HG02759 (cell line): ENCODE data around the gene SYT7.

Experiments used
- ATAC-seq: cut with Tn5 transposase; IDR thresholded peaks from one replicate; pipeline ENCODE4 v1.9.1; 2021; ENCODE audit warnings: mild to moderate bottlenecking, moderate library complexity; ENCODE audit not compliant: unreplicated experiment

SYT7 gene

GRCh38 chr11:61503135-61503770 lies 77.6 kb downstream of the SYT7 start:
- no peak for ATAC-seq

- ATAC-seq: no peak
Measured at GRCh38 chr11:61502522-61502921, 78.4 kb downstream of the SYT7 start.

- ATAC-seq: no peak
Measured at GRCh38 chr11:61499816-61500491, 80.9 kb downstream of the SYT7 start.

- no peak for ATAC-seq
Measured at GRCh38 chr11:61498767-61499341, 82.0 kb downstream of the SYT7 start.

DNA sequence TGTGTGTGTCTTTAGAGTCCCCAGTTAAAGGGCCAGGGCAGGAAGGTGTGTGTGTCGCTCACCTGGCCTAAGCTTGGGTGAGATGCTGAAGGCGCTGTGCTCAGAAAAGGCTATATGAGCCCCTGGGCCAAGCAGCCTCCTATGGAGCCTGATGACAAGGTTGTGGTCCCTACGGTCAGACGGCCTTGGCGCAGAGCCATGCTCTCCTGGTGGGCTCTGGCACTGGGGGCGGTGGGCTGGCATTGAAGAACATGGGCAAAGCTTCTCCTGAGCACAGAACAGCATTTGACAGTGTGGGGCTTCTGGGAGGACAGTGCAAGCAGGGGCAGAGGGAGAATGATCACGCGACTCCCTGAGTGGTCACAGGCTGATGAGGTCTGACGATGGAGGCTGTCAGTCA lies 83.0 kb downstream of the SYT7 start:
- ATAC-seq: no peak

DNA sequence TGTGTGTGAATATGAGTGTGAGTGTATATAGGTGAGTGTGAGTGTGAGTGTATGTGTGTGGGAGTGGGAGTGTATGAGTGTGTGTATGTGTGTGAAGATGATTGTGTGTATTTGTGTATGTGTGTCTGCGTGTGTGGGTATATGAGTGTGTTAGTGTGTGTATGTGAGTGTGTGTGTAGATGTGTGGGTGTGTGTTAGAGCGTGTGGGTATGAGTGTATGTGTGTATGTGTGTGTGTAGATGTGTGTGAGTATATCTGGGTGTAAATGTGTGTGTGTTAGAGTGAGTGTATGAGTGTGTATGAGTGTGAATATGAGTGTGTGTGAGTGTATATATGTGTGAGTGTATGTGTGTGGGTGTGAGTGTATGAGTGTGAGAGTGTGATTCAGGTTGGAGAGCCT lies 83.4 kb downstream of the SYT7 start:
- no peak for ATAC-seq

DNA sequence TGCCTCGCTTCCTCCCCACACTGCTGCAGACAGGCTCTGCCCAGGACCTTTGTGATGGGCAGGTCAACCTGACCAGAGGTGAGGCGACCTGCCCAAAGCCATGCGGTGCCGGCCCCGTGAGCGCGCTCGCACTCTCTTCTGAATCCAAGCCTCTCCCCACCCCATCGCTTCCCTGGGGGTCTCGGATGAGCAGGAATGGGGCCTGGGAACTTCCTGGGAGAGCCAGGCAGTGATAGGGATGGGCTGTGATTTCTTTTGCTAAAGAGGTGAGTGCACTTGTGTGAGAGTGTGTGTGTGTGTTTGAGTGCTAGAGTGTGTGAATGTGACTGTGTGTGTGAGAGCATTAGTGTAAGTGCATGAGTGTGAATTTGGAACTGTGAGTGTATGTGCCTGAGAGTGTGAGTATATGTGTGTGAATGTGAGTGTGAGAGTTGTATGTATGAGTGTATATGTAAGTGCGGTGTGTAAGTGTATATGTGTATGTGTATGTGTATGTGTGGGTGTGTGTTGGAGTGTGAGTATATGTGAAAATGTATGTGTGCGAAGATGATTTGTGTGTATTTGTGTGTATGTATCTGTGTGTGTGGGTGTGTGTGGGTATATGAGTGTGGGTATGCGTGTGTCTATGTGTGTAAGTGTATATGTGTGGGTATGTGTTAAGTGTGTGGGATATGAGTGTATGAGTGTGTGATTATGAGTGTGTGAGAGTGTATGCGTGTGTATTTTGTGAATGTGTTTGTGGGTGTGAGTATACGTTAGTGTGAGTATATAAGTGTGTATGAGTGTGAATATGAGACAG lies 84.1 kb downstream of the SYT7 start:
- no peak for ATAC-seq

DNA sequence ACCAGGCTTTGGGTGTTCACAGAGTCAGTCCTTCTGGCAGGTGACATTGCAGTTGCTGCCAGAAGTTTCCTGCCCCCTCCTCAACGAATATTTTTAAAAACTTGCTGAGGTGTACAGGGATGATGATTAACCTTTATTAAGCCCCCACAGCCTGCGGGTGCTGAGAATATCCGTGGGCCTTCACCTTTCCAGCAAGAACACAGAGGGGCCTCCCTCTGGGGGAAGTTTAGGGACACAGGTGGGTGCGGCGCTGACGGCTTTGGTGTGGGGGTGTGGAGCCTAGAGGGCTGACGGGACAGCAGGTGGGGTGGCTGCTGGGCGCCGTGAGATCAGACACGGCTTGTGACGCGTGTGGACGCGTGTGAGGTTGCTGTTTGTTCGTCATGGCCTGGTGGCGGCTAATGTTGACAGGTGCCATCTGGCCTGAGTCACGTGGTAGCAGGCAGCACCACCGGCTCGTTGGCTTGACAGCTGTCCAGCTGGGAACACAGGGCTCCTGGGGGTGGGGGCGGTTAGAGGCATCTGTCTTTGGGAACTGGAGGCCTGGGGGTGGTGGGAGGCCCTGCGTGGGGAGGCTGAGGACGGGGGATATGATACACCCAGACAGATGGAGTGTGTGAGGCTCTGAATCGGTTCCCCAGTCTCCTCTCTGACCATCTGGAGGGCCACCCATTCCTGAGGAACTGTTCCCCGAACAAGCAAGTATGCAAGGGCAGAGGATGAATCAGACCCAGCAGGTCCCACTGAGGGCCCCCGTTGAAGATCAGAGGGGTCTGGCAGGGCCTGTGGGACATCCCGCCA lies 84.9 kb downstream of the SYT7 start:
- ATAC-seq: no peak

DNA sequence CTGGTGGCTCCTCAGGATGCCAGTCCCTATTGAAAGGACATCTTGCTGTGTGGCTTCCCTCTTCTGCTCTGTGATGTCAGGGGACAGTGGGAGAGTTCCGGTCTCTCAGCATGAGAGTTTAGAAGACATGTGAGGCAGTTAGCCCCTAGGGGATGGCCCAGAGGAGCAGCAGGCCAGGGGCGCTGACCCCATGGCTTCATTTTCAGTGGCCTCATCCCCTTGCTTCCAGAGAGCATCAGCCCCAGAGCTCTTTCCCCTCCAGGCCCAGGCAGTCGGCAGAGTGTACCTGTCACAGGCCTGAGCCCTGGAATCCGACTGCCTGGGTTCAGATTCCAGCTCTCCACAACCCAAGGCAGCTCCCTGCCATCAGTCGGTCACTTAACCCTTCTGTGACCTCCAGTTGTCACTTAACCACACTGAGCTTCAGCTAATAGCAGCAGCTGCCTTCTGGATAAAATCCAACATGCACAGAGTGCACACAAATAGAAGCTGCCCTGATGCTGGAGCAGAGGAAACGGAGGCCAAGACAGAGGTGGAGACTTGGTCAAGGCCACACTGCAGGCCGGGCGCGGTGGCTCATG lies 86.4 kb downstream of the SYT7 start:
- ATAC-seq: no peak

DNA sequence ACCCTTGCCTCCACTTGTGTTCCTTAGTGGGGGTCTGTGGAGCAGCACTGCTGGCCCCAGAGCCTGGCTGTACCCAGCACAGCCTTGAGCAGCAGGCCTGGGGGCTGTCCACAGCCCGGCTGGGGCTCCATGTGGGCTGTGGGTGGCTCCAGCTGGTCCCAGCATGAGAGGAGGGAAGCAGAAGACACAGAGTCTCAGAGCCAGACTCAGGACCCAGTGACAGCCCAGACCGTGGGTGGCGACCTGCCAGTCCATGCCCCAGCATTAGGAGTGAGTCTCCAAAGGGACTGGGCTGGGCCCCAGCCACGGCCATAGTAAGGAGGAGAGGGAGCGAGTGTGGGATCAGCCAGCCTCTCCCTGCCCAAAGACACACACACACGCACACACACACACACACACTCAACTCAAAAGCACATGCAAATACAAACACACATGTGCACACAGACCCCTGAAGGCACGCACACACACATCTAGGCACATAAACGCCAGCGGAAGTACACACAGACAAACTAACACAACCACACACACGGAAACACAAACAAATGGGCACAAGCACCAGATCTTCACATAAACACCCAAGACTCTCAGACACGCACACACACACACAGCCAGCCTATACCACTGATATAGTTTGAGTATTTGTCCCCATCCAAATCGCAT lies 89.0 kb downstream of the SYT7 start:
- ATAC-seq: no peak

DNA sequence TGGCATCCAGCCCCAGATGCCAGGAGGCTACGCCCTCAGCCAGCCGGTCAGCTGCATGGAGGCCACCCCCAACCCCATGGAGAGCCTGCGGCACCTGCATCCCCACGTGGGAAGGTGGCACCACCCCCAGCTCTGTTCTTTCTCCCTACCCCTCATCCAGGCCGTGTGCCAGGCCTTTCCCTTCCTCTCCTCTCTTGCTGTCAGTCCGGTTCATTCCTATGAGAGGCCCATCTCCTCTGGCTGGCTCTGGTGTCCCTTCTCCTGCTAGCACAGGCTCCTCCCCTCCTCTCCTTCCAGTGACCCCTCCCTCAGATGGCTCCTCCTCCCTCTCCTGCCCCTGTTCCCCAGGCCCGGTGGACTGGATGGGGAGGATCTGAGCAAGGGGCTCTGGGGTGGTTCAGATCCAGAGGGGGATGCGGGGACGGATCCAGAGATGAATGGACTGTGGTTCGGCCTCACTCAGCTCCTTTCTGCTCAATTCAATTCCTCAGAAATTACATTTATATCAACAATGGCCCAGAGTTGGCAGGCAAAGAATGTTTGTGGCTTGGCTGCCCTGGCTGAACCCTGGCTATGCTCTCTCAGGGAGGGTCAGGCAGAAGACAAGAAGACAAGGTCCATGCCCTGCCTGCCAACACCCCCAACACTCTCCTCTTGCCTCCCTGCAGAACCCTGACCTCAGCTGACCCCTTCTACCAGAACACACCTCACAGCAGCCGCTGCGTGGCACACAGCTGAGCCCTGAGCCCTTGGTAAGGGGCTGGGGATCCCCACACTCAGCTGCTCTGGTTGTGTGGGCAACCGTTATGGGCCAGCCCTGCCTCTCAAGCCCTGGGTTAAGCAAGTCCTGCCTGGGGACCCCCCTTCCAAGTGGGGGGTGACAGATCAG lies 90.8 kb downstream of the SYT7 start:
- no peak for ATAC-seq

GRCh38 chr11:61488651-61489291 lies 92.1 kb downstream of the SYT7 start:
- ATAC-seq: no peak

DNA sequence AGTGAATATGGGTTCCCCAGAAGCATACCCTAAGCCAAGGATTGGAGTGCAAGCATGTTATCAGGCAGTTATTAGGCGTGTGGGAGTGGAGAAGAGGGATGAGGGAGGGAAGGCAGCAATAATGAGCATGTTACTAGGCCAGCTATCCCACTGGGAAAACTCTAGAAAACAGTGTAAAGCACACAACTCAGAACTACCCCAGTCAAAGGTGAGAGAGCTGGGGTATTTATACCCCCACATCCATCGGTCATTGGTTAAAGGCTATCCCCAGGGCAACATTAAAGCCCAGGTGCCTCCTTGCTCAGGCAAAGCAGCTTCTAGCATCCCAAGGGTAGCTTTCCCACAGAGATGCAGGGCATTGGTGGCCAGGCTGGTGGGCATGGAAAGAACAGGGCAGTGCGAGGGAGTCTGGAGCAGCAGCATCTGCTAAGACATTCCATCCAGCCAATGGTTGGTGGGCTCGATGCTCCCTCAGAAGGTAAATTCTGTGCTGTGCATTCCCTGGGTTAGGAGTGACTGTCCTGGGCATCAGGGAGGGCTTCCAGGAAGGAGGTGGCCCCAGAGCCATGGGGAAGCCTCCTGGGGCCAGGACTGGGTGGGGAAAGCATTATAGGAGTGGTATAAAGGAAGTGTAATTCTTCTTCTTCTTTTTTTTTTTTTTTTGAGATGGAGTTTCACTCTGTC lies 93.4 kb downstream of the SYT7 start:
- no peak for ATAC-seq

DNA sequence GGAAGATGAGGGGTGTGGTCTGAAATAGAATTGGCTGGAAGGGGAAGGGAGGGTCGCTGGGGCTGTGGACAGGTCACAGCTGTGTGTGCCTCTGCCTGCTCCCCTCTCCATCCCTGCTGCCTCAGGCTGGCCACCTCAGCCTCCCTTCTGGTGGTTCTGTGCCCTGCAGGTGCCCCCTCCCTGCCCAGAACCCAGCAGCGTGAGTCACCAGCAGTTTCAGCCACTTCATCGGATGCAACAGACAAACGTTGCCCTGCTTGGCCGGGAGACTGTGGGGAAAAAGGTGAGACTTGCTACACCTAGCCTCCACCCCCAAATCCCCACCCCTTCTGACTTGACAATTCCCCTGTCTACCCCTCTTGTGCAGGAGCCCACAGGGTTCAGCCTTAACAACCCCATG lies 94.1 kb downstream of the SYT7 start:
- ATAC-seq: no peak

- no peak for ATAC-seq
Measured at GRCh38 chr11:61486011-61486620, 94.8 kb downstream of the SYT7 start.

DNA sequence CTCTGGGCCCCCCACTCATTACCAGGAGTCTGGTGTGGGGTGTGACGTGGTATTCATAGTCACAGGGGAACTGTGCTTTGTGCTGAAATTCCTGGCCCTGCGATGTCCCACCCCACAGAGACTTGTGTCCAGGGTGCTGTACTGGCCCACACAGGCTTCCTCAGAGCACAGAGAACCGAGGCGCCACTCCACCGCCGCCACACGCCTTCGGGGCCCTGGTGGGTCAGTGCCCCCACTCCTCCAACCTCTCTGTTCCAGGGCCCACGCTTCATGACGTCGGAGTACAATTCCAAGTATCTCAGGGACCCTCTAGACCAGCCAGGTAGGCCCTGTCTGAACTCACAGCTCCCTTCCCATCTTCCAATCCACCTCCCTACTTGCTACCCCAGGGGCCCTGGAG lies 95.8 kb downstream of the SYT7 start:
- ATAC-seq: no peak

- no peak for ATAC-seq
Measured at GRCh38 chr11:61484541-61484940, 96.3 kb downstream of the SYT7 start.

GRCh38 chr11:61482513-61482912 lies 98.4 kb downstream of the SYT7 start:
- ATAC-seq: no peak
